Loucy (cell line): ENCODE results near the gene EZR.

Source experiments
- H2AFZ ChIP-seq: fragments of 200-600 bp; sonication (generic); 2 replicates; pipeline ENCODE4 v1.6.0; 2016; ENCODE audit warnings: antibody characterized with exemption, mild to moderate bottlenecking, low read length, moderate library complexity
- H3F3A ChIP-seq: fragments of 200-600 bp; 2 replicates; pipeline ENCODE4 v1.6.0; 2016; ENCODE audit warnings: antibody characterized with exemption, low read depth, mild to moderate bottlenecking
- H3K27me3 ChIP-seq: fragments of 200-600 bp; sonication (generic); 2 replicates; pipeline ENCODE4 v1.6.1; 2014; ENCODE audit warnings: low read length, mild to moderate bottlenecking; ENCODE audit not compliant: insufficient read depth, poor library complexity, severe bottlenecking
- H3K36me3 ChIP-seq: fragments of 200-600 bp; sonication (generic); 2 replicates; pipeline ENCODE4 v1.6.1; 2016; ENCODE audit warnings: low read length; ENCODE audit not compliant: insufficient read depth
- H3K4me1 ChIP-seq: fragments of 200-600 bp; sonication (generic); 2 replicates; pipeline ENCODE4 v1.5.1; 2014; ENCODE audit warnings: low read length, mild to moderate bottlenecking; ENCODE audit not compliant: insufficient read depth, poor library complexity, severe bottlenecking
- H3K4me2 ChIP-seq: fragments of 200-600 bp; sonication (generic); 2 replicates; pipeline ENCODE4 v1.6.0; 2014; ENCODE audit warnings: antibody characterized with exemption, low read length, low read depth, mild to moderate bottlenecking; ENCODE audit not compliant: poor library complexity, severe bottlenecking
- H3K4me3 ChIP-seq: fragments of 200-600 bp; sonication (generic); 2 replicates; pipeline ENCODE4 v1.5.1; 2014; ENCODE audit warnings: low read length, mild to moderate bottlenecking, mixed read lengths; ENCODE audit not compliant: poor library complexity, severe bottlenecking
- H3K79me2 ChIP-seq: fragments of 200-600 bp; sonication (generic); 2 replicates; pipeline ENCODE4 v1.6.1; 2014; ENCODE audit warnings: low read length; ENCODE audit not compliant: insufficient read depth
- H3K9ac ChIP-seq: fragments of 200-600 bp; sonication (generic); 2 replicates; pipeline ENCODE4 v1.6.0; 2014; ENCODE audit warnings: mild to moderate bottlenecking, low read depth, low read length, moderate library complexity; ENCODE audit not compliant: poor library complexity, severe bottlenecking
- H3K9me2 ChIP-seq: fragments of 200-600 bp; sonication (generic); replicated peaks from 2 replicates; pipeline ENCODE4 v1.6.1; 2016; ENCODE audit warnings: low read depth, low read length, mixed read lengths
- H3K9me3 ChIP-seq: fragments of 200-600 bp; sonication (generic); 2 replicates; pipeline ENCODE4 v1.6.1; 2014; ENCODE audit warnings: mild to moderate bottlenecking, antibody characterized with exemption, low read length, low read depth; ENCODE audit not compliant: insufficient read depth
- H4K20me1 ChIP-seq: fragments of 200-600 bp; sonication (generic); 2 replicates; pipeline ENCODE4 v1.6.0; 2014; ENCODE audit warnings: antibody characterized with exemption, low read length, mild to moderate bottlenecking; ENCODE audit not compliant: insufficient read depth, poor library complexity, severe bottlenecking
- EZH2phosphoT487 ChIP-seq: fragments of 200-600 bp; IDR thresholded peaks from 2 replicates; pipeline ENCODE4 v1.6.1; 2018; ENCODE audit warnings: antibody characterized with exemption, mild to moderate bottlenecking, moderate library complexity, borderline replicate concordance
- TF ChIP-seq, protein P1 (sequence below): fragments of 200-600 bp; sonication (generic); conservative IDR thresholded peaks from 2 replicates; pipeline ENCODE4 v1.5.1; 2014; ENCODE audit warnings: mild to moderate bottlenecking, antibody characterized with exemption, low read length

EZR gene

DNA sequence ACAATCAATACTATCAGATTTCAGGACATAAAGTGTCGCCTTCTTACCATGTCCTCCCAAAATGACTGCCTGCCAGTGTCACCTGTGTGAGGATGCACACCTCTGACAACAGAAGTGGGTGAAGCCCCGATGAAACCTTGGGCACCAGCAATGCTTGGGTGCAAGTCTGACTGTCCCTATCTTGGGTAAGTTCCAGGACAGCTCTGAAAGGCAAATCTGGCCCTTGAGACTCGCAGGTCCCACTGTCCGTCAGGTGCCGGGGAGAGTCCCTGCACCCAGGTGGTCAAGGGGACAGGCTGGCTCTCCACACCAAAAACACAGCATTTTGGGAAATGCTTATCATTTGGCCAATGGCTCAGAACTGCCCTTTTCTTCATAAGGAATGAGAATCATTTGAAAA is 43.3 kb downstream of the EZR start:
- no peaks in the 10 kb centered on the region for H3K4me1 ChIP-seq
- no peak overlapping the region for H3K4me2 ChIP-seq
- no peaks in the 10 kb centered on the region for H3K9me2 ChIP-seq
- TF ChIP-seq, protein P1, sequence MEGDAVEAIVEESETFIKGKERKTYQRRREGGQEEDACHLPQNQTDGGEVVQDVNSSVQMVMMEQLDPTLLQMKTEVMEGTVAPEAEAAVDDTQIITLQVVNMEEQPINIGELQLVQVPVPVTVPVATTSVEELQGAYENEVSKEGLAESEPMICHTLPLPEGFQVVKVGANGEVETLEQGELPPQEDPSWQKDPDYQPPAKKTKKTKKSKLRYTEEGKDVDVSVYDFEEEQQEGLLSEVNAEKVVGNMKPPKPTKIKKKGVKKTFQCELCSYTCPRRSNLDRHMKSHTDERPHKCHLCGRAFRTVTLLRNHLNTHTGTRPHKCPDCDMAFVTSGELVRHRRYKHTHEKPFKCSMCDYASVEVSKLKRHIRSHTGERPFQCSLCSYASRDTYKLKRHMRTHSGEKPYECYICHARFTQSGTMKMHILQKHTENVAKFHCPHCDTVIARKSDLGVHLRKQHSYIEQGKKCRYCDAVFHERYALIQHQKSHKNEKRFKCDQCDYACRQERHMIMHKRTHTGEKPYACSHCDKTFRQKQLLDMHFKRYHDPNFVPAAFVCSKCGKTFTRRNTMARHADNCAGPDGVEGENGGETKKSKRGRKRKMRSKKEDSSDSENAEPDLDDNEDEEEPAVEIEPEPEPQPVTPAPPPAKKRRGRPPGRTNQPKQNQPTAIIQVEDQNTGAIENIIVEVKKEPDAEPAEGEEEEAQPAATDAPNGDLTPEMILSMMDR, result no peak
- no peak for TF ChIP-seq EZH2phosphoT487
- H3K79me2 ChIP-seq, result no peaks in the 10 kb centered on the region
- no peaks in the 10 kb centered on the region for H3K27me3 ChIP-seq
- H3K4me3 ChIP-seq, result no peak overlapping the region
- H2AFZ ChIP-seq, result no peak overlapping the region
- H4K20me1 ChIP-seq, result no peaks in the 10 kb centered on the region
- H3K9me3 ChIP-seq, result no peaks in the 10 kb centered on the region
- peaks cover 92% of the 10 kb centered on the region; the same call in 1 of the 2 replicates for H3K36me3 ChIP-seq
- H3F3A ChIP-seq, result no peaks in the 10 kb centered on the region
- H3K9ac ChIP-seq, result no peak overlapping the region

DNA sequence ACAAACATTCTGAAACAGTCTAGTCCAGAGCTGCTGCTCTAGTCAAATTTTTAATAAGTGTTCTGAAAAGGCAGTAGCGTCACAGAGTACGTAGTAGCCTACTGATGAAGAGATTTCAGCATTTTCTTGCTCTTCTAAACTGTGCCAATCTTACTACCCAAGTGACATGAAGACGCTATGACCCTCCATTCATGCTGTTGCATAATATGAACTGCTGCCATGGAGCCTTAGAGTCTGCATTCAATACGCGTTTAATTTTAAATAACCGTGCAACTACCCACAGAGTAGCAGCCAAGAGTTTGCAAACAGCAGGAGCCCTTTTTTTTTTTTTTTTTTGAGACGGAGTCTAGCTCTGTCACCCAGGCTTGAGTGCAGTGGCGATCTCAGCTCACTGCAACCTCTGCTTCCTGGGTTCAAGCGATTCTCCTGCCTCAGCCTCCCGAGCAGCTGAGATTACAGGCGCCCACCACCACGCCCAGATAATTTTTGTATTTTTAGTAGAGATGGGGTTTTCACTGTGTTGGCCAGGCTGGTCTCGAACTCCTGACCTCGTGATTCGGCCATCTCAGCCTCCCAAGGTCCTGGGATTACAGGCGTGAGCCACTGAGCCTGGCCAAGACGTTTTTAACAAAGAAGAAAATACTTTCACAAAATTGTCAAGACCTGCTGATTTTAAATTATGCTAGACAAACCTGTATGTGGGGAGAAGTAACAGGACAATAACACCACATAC is 44.3 kb downstream of the EZR start:
- Histone ChIP-seq H3K9me3 (no peaks in the 10 kb centered on the region), H3K27me3 (no peaks in the 10 kb centered on the region), H3K79me2 (no peaks in the 10 kb centered on the region), H3K4me1 (no peaks in the 10 kb centered on the region), H3K9ac (no peak overlapping the region), H3K4me2 (no peak overlapping the region), H3F3A (no peaks in the 10 kb centered on the region), H3K4me3 (no peak overlapping the region), H2AFZ (no peak overlapping the region), H3K9me2 (no peaks in the 10 kb centered on the region), H3K36me3 (peaks cover 92% of the 10 kb centered on the region; the same call in 1 of the 2 replicates), H4K20me1 (no peaks in the 10 kb centered on the region)
- TF ChIP-seq, protein P1, result no peak
- TF ChIP-seq EZH2phosphoT487, result no peak

DNA sequence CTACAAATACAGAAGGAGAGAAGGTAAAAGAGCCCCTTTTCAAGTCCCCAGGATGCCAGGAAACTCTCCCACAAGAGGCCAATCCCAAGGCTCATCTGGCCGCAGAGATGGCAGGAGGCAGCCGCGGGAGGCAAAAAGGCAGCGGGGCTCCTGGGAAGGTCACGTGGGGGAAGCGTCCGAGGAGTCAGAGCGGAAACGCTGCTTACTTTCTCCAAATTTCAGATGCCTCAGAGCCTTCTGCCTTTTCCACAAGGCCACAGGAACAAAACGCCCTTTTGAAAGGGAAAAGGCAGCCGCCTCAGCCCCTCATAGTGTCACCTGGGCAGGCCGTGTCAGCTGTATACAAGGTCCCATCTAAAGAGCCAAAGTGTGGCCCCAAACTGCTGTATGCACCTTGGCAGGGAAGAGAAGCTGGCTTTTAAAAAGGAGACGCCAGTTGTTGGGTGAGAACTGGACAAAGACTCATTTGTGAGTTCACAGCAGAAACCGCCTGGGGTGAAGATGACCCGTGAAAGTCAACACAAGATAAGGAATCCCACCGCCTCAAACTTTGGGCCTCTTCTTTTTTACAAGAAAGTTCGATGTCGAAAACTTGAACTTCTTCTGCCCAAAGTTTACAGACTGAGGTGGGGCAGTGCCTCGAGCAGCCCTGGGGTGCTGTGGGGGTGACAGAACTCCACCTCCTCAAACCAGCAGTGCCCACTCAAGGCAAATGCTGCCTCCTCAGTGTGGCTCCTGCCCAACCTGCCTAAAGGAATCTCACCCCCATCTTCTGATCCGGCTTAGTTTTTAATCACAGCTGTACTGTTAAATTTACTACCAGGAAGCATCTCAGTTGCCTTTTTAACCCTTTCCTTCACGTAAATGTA is 45.4 kb downstream of the EZR start:
- TF ChIP-seq, protein P1, result no peak
- TF ChIP-seq EZH2phosphoT487, result no peak
- H3K4me3 ChIP-seq, result no peak overlapping the region
- H3K4me2 ChIP-seq, result no peak overlapping the region
- H2AFZ ChIP-seq, result no peak overlapping the region
- no peaks in the 10 kb centered on the region for H3K4me1 ChIP-seq
- H3K9me2 ChIP-seq, result no peaks in the 10 kb centered on the region
- H3K79me2 ChIP-seq, result no peaks in the 10 kb centered on the region
- H3F3A ChIP-seq, result no peaks in the 10 kb centered on the region
- H4K20me1 ChIP-seq, result no peaks in the 10 kb centered on the region
- no peaks in the 10 kb centered on the region for H3K9me3 ChIP-seq
- no peak overlapping the region for H3K9ac ChIP-seq
- H3K27me3 ChIP-seq, result no peaks in the 10 kb centered on the region
- peaks cover 97% of the 10 kb centered on the region; the same call in 1 of the 2 replicates for H3K36me3 ChIP-seq
